IPS-20b (cell line): ENCODE measurements around the gene PRR19.
"Not testable (repeated sequence)": the region's sequence is repeated elsewhere in the genome, so short reads cannot be mapped to it uniquely, and the experiment has no call there.

Experiments
- H3K27ac ChIP-seq: one replicate; pipeline ENCODE4 v1.5.1; 2013; ENCODE audit warnings: low read length
- H3K27me3 ChIP-seq: 2 replicates; pipeline ENCODE4 v1.6.1; 2013; ENCODE audit warnings: mild to moderate bottlenecking, low read length, inconsistent platforms; ENCODE audit not compliant: insufficient read depth
- H3K36me3 ChIP-seq: 2 replicates; pipeline ENCODE4 v1.6.1; 2013; ENCODE audit warnings: low read depth, mild to moderate bottlenecking, inconsistent platforms, low read length, moderate library complexity; ENCODE audit not compliant: insufficient read depth
- H3K4me1 ChIP-seq: 2 replicates; pipeline ENCODE4 v1.6.1; 2013; ENCODE audit warnings: mild to moderate bottlenecking, control low read depth, inconsistent platforms, low read length, moderate library complexity; ENCODE audit not compliant: insufficient read depth
- H3K4me3 ChIP-seq: 2 replicates; pipeline ENCODE4 v1.5.1; 2013; ENCODE audit warnings: mild to moderate bottlenecking, low read length, inconsistent platforms
- H3K9ac ChIP-seq: 2 replicates; pipeline ENCODE4 v1.6.1; 2013; ENCODE audit warnings: low read depth, mild to moderate bottlenecking, inconsistent platforms, low read length, moderate library complexity
- H3K9me3 ChIP-seq: 2 replicates; pipeline ENCODE4 v1.6.1; 2013; ENCODE audit warnings: mild to moderate bottlenecking, low read depth, low read length, inconsistent platforms; ENCODE audit not compliant: insufficient read depth

PRR19 gene

DNA sequence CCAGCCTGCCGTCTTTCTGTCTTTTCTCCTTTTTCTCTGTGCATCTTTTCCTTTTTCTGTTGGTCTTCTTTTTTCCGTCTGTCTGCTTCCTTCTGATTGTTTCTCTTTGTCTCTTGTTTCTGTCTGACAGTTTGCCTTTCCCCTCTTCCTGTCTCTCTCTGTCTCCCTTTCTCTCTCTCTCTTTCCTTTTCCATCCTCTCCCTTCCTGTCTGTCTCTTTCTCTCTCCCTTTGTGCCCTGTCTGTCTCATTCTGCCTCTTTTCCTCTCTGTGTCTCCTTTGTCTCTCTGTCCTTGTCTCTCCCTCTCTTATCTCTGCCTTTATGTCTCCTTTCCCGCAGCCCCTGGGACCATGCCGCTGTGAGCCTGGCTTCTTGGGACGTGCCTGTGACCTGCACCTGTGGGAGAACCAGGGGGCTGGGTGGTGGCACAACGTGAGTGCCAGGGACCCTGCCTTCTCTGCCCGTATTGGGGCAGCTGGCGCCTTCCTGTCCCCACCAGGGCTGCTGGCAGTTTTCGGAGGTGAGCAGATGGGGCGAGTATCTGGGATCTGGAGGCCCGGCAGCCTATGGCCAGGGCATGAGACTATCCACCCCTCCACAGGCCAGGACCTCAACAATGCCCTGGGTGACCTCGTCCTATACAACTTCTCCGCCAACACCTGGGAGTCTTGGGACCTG, 32.9 kb downstream of the PRR19 start:
- no peaks in the 10 kb centered on the region; the same call in 1 of the 2 replicates for H3K4me1 ChIP-seq
- no peaks in the 10 kb centered on the region for H3K27me3 ChIP-seq
- H3K9me3 ChIP-seq: no peaks in the 10 kb centered on the region
- peaks cover 13% of the 10 kb centered on the region for H3K36me3 ChIP-seq
- H3K4me3 ChIP-seq: no peak overlapping the region
- no peak overlapping the region for H3K27ac ChIP-seq
- H3K9ac ChIP-seq: no peak overlapping the region

DNA sequence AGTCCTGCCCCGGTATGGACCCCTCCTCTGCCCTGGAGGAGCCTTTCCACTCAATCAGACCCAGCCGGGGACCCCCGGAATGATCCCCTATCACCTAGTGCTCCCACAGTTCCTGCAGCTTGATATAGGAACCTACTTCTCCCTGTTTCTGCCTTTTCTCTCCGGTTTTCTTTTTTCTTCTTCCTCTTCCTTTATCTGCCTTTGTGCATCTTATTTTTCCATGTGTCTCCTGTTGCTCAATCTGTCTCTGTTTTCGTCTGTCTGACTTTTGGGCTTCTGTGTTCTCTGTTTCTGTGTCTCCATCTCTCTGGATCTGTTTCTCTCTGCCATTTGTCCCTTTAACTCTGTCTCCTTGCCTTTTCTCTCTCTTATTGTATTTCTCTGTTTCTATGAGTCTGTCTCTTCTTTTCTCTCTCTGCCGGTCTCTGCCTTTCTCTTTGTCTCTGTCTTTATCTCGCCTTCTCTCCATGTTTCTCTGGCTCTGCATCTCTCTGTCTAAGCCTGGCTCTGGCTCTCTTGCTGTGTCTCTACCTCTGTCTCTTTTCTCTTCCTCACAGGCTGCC, 33.5 kb downstream of the PRR19 start:
- H3K9me3 ChIP-seq: no peaks in the 10 kb centered on the region
- no peak overlapping the region for H3K27ac ChIP-seq
- no peak overlapping the region for H3K4me3 ChIP-seq
- H3K9ac ChIP-seq: no peak overlapping the region
- no peaks in the 10 kb centered on the region for H3K4me1 ChIP-seq
- H3K36me3 ChIP-seq: peaks cover 13% of the 10 kb centered on the region
- H3K27me3 ChIP-seq: no peaks in the 10 kb centered on the region

DNA sequence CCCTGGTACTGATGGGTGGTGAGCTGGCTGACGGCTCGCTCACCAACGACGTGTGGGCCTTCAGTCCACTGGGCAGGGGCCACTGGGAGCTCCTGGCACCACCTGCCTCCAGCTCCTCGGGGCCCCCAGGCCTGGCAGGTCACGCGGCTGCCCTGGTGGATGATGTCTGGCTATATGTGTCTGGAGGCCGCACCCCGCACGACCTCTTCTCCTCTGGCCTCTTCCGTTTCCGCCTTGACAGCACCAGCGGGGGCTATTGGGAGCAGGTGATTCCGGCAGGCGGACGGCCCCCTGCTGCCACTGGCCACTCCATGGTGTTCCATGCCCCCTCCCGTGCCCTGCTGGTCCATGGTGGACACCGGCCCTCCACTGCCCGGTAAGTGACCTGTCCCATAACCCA, 34.0 kb downstream of the PRR19 start:
- Histone ChIP-seq H3K27me3 (no peaks in the 10 kb centered on the region), H3K9ac (no peak overlapping the region), H3K36me3 (peaks cover 13% of the 10 kb centered on the region), H3K4me3 (no peak overlapping the region), H3K9me3 (no peaks in the 10 kb centered on the region), H3K27ac (no peak overlapping the region), H3K4me1 (no peaks in the 10 kb centered on the region)

DNA sequence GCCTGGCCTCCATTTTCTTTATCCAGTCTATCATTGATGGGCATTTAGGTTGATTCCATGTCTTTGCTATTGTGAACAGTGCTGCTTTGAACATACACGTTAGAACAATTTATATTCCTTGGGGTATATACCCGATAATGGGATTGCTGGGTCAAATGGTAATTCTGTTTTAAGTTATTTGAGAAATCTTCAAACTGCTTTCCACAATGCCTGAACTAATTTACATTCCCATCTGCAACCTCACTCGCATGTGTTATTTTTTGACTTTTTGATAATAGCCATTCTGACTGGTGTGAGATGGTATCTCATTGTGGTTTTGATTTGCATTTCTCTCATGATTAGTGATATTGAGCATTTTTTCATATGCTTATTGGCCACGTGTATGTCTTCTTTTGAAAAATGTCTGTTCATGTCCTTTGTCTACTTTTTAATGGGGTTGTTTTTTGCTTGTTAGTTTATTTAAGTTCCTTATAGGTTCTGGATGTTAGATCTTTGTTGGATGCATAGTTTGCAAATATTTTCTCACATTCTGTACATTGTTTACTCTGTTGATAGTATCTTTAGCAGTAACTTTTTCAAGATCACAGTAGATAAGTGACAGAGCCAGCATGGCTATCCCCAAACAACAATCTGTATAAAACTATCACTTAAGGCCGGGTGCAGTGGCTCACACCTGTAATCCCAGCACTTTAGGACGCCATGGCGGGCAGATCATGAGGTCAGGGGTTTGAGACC, 37.4 kb downstream of the PRR19 start:
- not testable (repeated sequence) for H3K4me3 ChIP-seq
- H3K36me3 ChIP-seq: peaks cover 13% of the 10 kb centered on the region

DNA sequence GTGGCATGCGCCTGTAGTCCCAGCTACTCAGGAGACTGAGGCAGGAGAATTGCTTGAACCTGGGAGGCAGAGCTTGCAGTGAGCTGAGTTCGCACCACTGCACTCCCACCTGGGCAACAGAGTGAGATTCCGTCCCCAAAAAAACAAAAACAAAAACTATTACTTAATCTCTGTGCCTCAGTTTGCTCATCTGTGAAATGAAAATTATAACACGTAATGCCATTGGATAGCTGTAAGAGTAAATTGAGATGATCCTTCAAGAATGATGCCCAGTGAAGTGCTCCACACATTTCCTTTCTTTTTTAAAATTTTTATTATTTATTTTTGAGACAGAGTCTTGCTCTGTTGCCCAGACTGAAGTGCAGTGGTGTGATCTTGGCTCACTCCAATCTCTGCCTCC, 38.0 kb downstream of the PRR19 start:
- H3K4me1 ChIP-seq, H3K9me3 ChIP-seq, H3K27me3 ChIP-seq, H3K27ac ChIP-seq, H3K9ac ChIP-seq, H3K4me3 ChIP-seq: not testable (repeated sequence)
- peaks cover 13% of the 10 kb centered on the region for H3K36me3 ChIP-seq

More for the DNA sequence above, 37.4 kb downstream of the PRR19 start:
- not testable (repeated sequence) for H3K4me1 ChIP-seq, H3K9ac ChIP-seq, H3K27me3 ChIP-seq, H3K9me3 ChIP-seq, H3K27ac ChIP-seq

DNA sequence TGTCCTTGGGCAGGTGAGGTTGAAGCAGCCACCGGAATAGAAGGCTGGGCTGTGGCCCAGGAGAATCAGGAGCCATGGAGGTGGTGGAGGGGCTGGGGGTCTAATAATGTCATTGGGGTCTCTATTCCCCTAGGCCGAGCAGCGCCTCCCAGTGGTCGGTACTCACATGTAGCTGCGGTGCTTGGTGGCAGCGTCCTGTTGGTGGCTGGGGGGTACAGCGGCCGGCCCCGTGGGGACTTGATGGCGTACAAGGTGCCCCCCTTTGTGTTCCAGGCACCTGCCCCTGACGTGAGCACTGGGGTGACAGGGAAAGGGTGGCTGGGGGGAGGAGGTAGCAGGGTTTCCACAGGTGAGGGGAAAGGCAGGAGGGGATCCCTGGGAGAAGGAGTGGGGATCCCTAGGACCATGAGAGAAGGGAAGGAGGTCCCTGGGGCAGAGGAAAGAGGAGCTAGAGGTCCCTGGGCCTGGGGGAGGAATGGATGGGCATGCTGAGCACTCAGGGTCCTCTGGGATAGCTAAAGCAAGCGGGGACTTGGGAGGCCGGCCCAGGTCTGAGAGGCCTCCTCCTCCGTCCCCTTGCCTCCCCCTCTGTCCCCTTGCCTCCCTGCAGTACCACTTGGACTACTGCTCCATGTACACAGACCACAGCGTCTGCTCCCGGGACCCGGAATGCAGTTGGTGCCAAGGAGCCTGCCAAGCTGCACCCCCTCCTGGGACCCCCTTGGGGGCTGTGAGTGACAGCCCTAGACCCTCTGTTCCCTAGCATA, 41.6 kb downstream of the PRR19 start:
- no peak overlapping the region for H3K27ac ChIP-seq
- no peaks in the 10 kb centered on the region for H3K9me3 ChIP-seq
- H3K27me3 ChIP-seq: no peaks in the 10 kb centered on the region
- H3K4me1 ChIP-seq: no peaks in the 10 kb centered on the region
- H3K36me3 ChIP-seq: no peaks in the 10 kb centered on the region
- H3K4me3 ChIP-seq: no peak overlapping the region
- H3K9ac ChIP-seq: no peak overlapping the region

GRCh38 chr19:42344336-42344893, 42.5 kb downstream of the PRR19 start:
- Histone ChIP-seq H3K27me3 (no peaks in the 10 kb centered on the region), H3K36me3 (no peaks in the 10 kb centered on the region), H3K9ac (no peak overlapping the region), H3K4me1 (no peaks in the 10 kb centered on the region), H3K9me3 (no peaks in the 10 kb centered on the region), H3K4me3 (no peak overlapping the region), H3K27ac (no peak overlapping the region)

DNA sequence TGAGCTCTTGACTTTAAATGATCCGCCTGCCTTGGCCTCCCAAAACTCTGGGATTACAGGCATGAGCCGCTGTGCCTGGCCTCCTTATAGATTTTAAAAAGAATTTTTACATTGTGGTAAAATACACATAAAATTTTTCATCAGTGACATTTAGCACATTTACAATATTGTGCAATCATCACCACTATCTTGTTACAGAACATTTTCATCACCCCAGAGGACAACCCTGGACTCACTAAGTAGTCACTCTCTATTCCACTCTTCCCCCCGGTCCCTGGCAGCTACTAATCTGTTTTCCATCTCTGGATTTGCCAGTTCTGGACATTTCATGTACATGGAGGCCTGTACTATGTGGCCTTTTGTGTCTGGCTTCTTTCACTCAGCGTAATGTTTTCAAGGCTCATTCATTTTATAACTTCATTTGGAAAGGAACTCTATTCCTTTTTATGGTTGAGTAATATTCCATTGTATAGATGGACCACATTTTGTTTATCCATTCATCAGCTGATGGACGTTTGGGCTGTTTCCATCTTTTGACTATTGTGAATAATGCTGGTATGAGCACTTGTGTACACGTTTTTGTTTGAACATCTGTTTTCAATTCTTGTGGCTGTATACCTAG, 43.4 kb downstream of the PRR19 start:
- H3K36me3 ChIP-seq: no peaks in the 10 kb centered on the region
- no peaks in the 10 kb centered on the region for H3K9me3 ChIP-seq

DNA sequence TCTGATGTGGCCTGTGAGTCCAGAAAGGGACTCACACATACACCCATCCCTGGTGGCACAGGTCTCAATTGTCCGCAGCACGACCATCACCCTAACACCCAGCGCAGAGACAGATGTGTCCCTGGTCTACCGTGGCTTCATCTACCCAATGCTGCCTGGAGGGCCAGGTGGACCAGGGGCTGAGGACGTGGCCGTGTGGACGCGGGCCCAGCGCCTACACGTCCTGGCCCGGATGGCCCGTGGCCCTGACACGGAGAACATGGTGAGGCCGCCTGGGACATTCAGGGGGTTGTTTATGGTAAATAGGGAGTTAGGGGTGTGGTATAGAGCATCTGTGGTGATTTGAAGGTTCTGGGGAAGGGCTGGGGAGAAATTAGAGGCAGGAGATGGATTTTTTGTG, 46.3 kb downstream of the PRR19 start:
- Histone ChIP-seq H3K27me3 (no peaks in the 10 kb centered on the region), H3K27ac (no peak overlapping the region), H3K9ac (no peak overlapping the region), H3K9me3 (no peaks in the 10 kb centered on the region), H3K4me1 (no peaks in the 10 kb centered on the region), H3K36me3 (peaks cover 3% of the 10 kb centered on the region; the same call in 1 of the 2 replicates), H3K4me3 (no peak overlapping the region)

More for the DNA sequence above, 43.4 kb downstream of the PRR19 start:
- Histone ChIP-seq H3K9ac (no peak overlapping the region), H3K4me1 (no peaks in the 10 kb centered on the region), H3K4me3 (no peak overlapping the region), H3K27ac (no peak overlapping the region), H3K27me3 (no peaks in the 10 kb centered on the region)

- peaks cover 3% of the 10 kb centered on the region; the same call in 1 of the 2 replicates for H3K36me3 ChIP-seq
- H3K9ac ChIP-seq: no peak overlapping the region
- H3K27ac ChIP-seq: no peak overlapping the region
Observed at GRCh38 chr19:42349378-42350107, 47.6 kb downstream of the PRR19 start.

More at GRCh38 chr19:42349378-42350107, 47.6 kb downstream of the PRR19 start:
- H3K4me1 ChIP-seq: no peaks in the 10 kb centered on the region
- no peak overlapping the region for H3K4me3 ChIP-seq
- H3K27me3 ChIP-seq: no peaks in the 10 kb centered on the region
- no peaks in the 10 kb centered on the region for H3K9me3 ChIP-seq
